Mammary epithelial cell (primary cell): ENCODE results near the gene ATP8B4.

ENCODE experiments used
- EZH2 ChIP-seq: IDR thresholded peaks from 2 replicates; pipeline ENCODE4 v1.6.1; 2012; ENCODE audit warnings: low read length, inconsistent platforms, borderline replicate concordance
- TF ChIP-seq, protein P1 (sequence below), 2 donors: IDR thresholded peaks in 1 of 2; conservative IDR thresholded peaks in 1 of 2; 2 replicates each; pipeline ENCODE4 v1.5.1; 2011 to 2012; ENCODE audit warnings: inconsistent platforms in 2 of 2, low read length in 2 of 2, mild to moderate bottlenecking in 2 of 2, control low read depth in 1 of 2, low read depth in 1 of 2; ENCODE audit not compliant: insufficient read depth in 1 of 2; ENCODE audit errors: extremely low read depth in 1 of 2

DNA sequence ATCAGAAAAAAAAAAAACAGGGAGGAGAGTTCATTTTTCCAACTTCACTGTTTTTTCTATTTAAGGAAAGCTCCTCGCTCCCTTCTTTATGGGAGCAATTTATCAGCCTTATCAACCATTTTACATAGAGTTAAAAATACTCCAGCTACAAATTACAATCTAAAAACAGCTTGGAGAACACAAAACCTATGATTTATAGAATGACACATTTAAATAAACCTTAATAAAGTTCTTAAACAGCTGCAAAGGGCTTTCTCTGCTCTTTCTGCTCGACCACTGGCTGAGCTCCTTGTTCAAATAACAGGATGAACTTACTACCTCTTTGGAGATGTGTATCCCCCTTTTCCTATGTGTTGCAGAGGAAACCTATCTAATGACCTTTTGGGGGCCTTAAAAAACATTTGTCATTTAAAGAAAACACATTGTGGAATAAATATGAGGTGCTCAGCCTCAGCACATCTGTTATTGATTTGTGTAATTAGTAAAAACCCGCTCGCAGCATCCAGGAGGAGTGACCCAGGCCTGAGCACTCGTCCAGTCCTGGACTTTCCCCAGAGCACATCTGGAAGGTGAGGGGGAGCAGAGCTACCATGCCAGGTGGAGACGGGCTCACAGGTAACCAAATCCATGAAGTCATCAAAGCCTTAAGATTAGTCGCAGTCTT lies 231.2 kb downstream of the ATP8B4 start:
- TF ChIP-seq, protein P1, sequence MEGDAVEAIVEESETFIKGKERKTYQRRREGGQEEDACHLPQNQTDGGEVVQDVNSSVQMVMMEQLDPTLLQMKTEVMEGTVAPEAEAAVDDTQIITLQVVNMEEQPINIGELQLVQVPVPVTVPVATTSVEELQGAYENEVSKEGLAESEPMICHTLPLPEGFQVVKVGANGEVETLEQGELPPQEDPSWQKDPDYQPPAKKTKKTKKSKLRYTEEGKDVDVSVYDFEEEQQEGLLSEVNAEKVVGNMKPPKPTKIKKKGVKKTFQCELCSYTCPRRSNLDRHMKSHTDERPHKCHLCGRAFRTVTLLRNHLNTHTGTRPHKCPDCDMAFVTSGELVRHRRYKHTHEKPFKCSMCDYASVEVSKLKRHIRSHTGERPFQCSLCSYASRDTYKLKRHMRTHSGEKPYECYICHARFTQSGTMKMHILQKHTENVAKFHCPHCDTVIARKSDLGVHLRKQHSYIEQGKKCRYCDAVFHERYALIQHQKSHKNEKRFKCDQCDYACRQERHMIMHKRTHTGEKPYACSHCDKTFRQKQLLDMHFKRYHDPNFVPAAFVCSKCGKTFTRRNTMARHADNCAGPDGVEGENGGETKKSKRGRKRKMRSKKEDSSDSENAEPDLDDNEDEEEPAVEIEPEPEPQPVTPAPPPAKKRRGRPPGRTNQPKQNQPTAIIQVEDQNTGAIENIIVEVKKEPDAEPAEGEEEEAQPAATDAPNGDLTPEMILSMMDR (conservative IDR thresholded peaks at IDR 0.05 in 1 of 2, IDR thresholded peaks at IDR 0.05 in 1 of 2; ENCODE audit: extremely low read depth in 1 of 2, insufficient read depth in 1 of 2, low read depth in 1 of 2, low read length in 2 of 2), result no peak
- no peak for TF ChIP-seq EZH2
